SK-N-SH treated with all-trans-retinoic acid at 6 μM for 48 hours (cell line): ENCODE data around the gene RAB40A.

Source experiments
- ARNTL ChIP-seq: fragments of 450-650 bp; formaldehyde crosslinking; IDR thresholded peaks from 2 replicates; pipeline ENCODE4 v1.5.0; 2020; ENCODE audit warnings: low read depth, mild to moderate bottlenecking, moderate library complexity, borderline replicate concordance
- BACH2 ChIP-seq: fragments of 250-450 bp; sonication (Bioruptor Pico); IDR thresholded peaks from 2 replicates; pipeline ENCODE4 v1.9.0; 2021; ENCODE audit warnings: mild to moderate bottlenecking, borderline replicate concordance
- CREB5 ChIP-seq: fragments of 250-450 bp; sonication (Bioruptor Pico); IDR thresholded peaks from 2 replicates; pipeline ENCODE4 v1.5.1; 2020; ENCODE audit warnings: low read depth, mild to moderate bottlenecking, moderate library complexity
- CSDC2 ChIP-seq: fragments of 250-450 bp; sonication (Bioruptor Pico); IDR thresholded peaks from 2 replicates; pipeline ENCODE4 v1.5.0; 2020; ENCODE audit warnings: mild to moderate bottlenecking, moderate library complexity
- ISL1 ChIP-seq: fragments of 250-450 bp; sonication (Bioruptor Pico); IDR thresholded peaks from 2 replicates; pipeline ENCODE4 v2.1.2; 2022; ENCODE audit warnings: mild to moderate bottlenecking, moderate library complexity
- POU6F1 ChIP-seq: fragments of 250-450 bp; sonication (Bioruptor Pico); IDR thresholded peaks from 2 replicates; pipeline ENCODE4 v1.8.0; 2021; ENCODE audit warnings: low read depth, mild to moderate bottlenecking, moderate library complexity, borderline replicate concordance
- RARB ChIP-seq: fragments of 250-450 bp; sonication (Bioruptor Pico); IDR thresholded peaks from 2 replicates; pipeline ENCODE4 v1.8.0; 2021; ENCODE audit warnings: mild to moderate bottlenecking, moderate library complexity
- ZC3H10 ChIP-seq: fragments of 250-450 bp; sonication (Bioruptor Pico); IDR thresholded peaks from 2 replicates; pipeline ENCODE4 v1.5.1; 2021; ENCODE audit warnings: mild to moderate bottlenecking, moderate library complexity
- ZFP3 ChIP-seq: fragments of 250-450 bp; sonication (Bioruptor Pico); IDR thresholded peaks from 2 replicates; pipeline ENCODE4 v1.5.0; 2020; ENCODE audit warnings: mild to moderate bottlenecking, moderate library complexity
- ZNF70 ChIP-seq: fragments of 450-650 bp; formaldehyde crosslinking; IDR thresholded peaks from 2 replicates; pipeline ENCODE4 v1.5.0; 2020; ENCODE audit warnings: mild to moderate bottlenecking, moderate library complexity
- ZNF8 ChIP-seq: fragments of 450-650 bp; formaldehyde crosslinking; IDR thresholded peaks from 2 replicates; pipeline ENCODE4 v1.5.0; 2020; ENCODE audit warnings: mild to moderate bottlenecking, moderate library complexity
- TF ChIP-seq, protein P1 (sequence below): fragments of 250-450 bp; sonication (Bioruptor Pico); IDR thresholded peaks from 2 replicates; pipeline ENCODE4 v1.5.1; 2021; ENCODE audit warnings: mild to moderate bottlenecking, moderate library complexity
- TF ChIP-seq, protein P2 (sequence below): fragments of 250-450 bp; sonication (Bioruptor Pico); IDR thresholded peaks from 2 replicates; pipeline ENCODE4 v1.5.0; 2020; ENCODE audit warnings: mild to moderate bottlenecking, moderate library complexity
- TF ChIP-seq, protein P3 (sequence below): fragments of 250-450 bp; sonication (Bioruptor Pico); IDR thresholded peaks from 2 replicates; pipeline ENCODE4 v1.8.0; 2020; ENCODE audit warnings: mild to moderate bottlenecking, moderate library complexity, borderline replicate concordance

DNA sequence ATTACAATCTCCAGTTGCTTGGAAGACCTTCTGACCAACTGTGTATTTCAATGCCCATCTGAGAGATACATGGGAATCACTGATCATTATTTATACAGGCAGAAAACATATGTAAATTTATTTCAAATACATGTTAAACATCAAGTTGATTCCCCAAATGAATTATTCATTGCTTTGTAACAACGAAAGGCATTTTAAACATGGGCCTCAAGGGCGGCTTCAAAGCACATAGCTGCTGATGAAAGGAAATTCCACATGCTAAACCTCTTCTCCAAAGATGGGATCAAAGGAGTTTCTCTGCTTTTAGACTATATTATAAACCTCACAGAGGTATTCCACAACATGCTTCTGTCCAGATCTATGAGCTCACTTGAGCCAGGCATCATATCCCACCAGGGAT lies 4.3 kb upstream of the RAB40A start:
- TF ChIP-seq ZNF8: no peak
- TF ChIP-seq, protein P1, sequence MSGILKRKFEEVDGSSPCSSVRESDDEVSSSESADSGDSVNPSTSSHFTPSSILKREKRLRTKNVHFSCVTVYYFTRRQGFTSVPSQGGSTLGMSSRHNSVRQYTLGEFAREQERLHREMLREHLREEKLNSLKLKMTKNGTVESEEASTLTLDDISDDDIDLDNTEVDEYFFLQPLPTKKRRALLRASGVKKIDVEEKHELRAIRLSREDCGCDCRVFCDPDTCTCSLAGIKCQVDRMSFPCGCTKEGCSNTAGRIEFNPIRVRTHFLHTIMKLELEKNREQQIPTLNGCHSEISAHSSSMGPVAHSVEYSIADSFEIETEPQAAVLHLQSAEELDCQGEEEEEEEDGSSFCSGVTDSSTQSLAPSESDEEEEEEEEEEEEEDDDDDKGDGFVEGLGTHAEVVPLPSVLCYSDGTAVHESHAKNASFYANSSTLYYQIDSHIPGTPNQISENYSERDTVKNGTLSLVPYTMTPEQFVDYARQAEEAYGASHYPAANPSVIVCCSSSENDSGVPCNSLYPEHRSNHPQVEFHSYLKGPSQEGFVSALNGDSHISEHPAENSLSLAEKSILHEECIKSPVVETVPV (CRISPR knock-in tag): no peak
- TF ChIP-seq, protein P2, sequence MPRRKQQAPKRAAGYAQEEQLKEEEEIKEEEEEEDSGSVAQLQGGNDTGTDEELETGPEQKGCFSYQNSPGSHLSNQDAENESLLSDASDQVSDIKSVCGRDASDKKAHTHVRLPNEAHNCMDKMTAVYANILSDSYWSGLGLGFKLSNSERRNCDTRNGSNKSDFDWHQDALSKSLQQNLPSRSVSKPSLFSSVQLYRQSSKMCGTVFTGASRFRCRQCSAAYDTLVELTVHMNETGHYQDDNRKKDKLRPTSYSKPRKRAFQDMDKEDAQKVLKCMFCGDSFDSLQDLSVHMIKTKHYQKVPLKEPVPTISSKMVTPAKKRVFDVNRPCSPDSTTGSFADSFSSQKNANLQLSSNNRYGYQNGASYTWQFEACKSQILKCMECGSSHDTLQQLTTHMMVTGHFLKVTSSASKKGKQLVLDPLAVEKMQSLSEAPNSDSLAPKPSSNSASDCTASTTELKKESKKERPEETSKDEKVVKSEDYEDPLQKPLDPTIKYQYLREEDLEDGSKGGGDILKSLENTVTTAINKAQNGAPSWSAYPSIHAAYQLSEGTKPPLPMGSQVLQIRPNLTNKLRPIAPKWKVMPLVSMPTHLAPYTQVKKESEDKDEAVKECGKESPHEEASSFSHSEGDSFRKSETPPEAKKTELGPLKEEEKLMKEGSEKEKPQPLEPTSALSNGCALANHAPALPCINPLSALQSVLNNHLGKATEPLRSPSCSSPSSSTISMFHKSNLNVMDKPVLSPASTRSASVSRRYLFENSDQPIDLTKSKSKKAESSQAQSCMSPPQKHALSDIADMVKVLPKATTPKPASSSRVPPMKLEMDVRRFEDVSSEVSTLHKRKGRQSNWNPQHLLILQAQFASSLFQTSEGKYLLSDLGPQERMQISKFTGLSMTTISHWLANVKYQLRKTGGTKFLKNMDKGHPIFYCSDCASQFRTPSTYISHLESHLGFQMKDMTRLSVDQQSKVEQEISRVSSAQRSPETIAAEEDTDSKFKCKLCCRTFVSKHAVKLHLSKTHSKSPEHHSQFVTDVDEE (CRISPR knock-in tag): no peak
- no peak for TF ChIP-seq ZFP3
- TF ChIP-seq POU6F1 (CRISPR knock-in tag): no peak
- TF ChIP-seq, protein P3, sequence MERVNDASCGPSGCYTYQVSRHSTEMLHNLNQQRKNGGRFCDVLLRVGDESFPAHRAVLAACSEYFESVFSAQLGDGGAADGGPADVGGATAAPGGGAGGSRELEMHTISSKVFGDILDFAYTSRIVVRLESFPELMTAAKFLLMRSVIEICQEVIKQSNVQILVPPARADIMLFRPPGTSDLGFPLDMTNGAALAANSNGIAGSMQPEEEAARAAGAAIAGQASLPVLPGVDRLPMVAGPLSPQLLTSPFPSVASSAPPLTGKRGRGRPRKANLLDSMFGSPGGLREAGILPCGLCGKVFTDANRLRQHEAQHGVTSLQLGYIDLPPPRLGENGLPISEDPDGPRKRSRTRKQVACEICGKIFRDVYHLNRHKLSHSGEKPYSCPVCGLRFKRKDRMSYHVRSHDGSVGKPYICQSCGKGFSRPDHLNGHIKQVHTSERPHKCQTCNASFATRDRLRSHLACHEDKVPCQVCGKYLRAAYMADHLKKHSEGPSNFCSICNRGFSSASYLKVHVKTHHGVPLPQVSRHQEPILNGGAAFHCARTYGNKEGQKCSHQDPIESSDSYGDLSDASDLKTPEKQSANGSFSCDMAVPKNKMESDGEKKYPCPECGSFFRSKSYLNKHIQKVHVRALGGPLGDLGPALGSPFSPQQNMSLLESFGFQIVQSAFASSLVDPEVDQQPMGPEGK (CRISPR knock-in tag): no peak
- TF ChIP-seq RARB (CRISPR knock-in tag): no peak
- TF ChIP-seq CSDC2 (CRISPR knock-in tag): no peak
- TF ChIP-seq CREB5 (CRISPR knock-in tag): no peak
- no peak for TF ChIP-seq BACH2
- TF ChIP-seq ARNTL (CRISPR knock-in tag): no peak
- no peak for TF ChIP-seq ISL1 (CRISPR knock-in tag)
- no peak for TF ChIP-seq ZNF70 (CRISPR knock-in tag)
- no peak for TF ChIP-seq ZC3H10 (CRISPR knock-in tag)
